WERI-Rb-1 (cell line): ENCODE data around the gene RALBP1.

Experiments used
- DNase-seq: peaks from one replicate; pipeline ENCODE4 v3.0.0-alpha.2; 2020
- H3K27ac ChIP-seq: fragments of 250-450 bp; sonication (Bioruptor Pico); 2 replicates; pipeline ENCODE4 v1.5.1; 2020; ENCODE audit warnings: mild to moderate bottlenecking, moderate library complexity
- H3K27me3 ChIP-seq: fragments of 250-450 bp; sonication (Bioruptor Pico); 2 replicates; pipeline ENCODE4 v1.5.1; 2021; ENCODE audit warnings: mild to moderate bottlenecking, low read depth, moderate library complexity; ENCODE audit not compliant: insufficient read depth, severe bottlenecking
- H3K36me3 ChIP-seq: fragments of 250-450 bp; sonication (Bioruptor Pico); 2 replicates; pipeline ENCODE4 v1.5.1; 2020; ENCODE audit warnings: mild to moderate bottlenecking, moderate library complexity
- H3K4me3 ChIP-seq: 2 replicates; pipeline ENCODE4 v1.5.1; 2011; ENCODE audit warnings: low read depth, mild to moderate bottlenecking, control low read depth, low read length
- H3K9me3 ChIP-seq: fragments of 250-450 bp; sonication (Bioruptor Pico); 2 replicates; pipeline ENCODE4 v1.5.1; 2021; ENCODE audit warnings: mild to moderate bottlenecking, moderate library complexity; ENCODE audit not compliant: severe bottlenecking
- TF ChIP-seq, protein P1 (sequence below): IDR thresholded peaks from 2 replicates; pipeline ENCODE4 v1.5.1; 2011; ENCODE audit warnings: low read depth, mild to moderate bottlenecking, control low read depth, inconsistent platforms, low read length

RALBP1 gene

DNA sequence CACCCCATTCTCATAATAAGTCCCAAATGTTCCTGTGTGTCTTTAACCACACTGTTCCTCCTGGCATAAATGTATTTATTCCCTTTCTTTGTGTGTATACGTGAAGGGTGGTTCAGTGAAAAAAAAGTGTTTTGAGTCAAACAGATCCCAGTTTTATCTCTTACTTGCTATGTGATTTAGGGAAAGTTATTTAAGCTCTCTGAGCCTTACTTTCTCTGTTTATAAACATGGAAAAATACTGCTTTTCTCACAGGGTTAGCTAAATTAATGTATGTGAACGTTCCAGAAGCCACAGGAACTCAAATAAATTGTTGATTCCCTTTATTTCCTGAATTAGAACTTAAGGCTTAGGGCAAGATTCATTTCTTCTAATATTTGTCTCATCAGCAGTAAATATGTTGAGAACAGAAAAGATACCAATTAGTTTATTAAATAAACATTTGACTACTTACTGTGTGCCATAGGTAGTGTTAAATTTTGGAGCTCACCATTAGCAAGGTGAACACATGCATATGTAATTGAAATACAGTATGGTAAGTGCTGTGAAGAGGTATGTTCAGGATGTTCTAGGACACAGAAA is 33.2 kb downstream of the RALBP1 start:
- no peak for DNase-seq
- Histone ChIP-seq H3K9me3 (no peaks in the 10 kb centered on the region), H3K27me3 (no peaks in the 10 kb centered on the region), H3K36me3 (peaks cover 4% of the 10 kb centered on the region; the same call in 1 of the 2 replicates), H3K4me3 (no peak overlapping the region), H3K27ac (no peak overlapping the region)
- TF ChIP-seq, protein P1, sequence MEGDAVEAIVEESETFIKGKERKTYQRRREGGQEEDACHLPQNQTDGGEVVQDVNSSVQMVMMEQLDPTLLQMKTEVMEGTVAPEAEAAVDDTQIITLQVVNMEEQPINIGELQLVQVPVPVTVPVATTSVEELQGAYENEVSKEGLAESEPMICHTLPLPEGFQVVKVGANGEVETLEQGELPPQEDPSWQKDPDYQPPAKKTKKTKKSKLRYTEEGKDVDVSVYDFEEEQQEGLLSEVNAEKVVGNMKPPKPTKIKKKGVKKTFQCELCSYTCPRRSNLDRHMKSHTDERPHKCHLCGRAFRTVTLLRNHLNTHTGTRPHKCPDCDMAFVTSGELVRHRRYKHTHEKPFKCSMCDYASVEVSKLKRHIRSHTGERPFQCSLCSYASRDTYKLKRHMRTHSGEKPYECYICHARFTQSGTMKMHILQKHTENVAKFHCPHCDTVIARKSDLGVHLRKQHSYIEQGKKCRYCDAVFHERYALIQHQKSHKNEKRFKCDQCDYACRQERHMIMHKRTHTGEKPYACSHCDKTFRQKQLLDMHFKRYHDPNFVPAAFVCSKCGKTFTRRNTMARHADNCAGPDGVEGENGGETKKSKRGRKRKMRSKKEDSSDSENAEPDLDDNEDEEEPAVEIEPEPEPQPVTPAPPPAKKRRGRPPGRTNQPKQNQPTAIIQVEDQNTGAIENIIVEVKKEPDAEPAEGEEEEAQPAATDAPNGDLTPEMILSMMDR, result no peak

DNA sequence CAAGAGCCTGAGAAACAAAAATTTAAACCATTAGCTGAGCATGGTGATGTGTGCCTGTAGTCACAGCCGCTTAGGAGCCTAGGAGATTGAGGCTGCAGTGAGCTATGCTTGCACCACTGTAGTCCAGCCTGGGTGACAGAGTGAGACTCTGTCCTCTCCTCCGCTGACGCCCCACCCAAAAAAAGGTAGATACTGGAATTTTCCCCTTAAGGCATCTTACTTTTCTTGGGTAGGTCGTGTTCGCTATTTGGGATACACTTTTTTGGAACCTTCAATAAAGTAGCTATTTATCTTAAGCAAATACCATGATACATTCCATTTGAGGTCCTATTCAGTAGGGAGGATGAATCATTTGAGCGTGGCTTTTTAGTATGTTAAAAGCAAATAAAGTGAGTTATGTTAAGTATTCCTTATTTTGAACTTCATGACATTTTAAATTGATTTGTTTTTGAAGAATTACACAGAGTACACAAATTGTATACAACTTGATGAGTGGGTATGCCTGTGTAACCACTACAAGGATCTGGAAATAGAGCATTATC is 38.7 kb downstream of the RALBP1 start:
- H3K36me3 ChIP-seq, result peaks cover 23% of the 10 kb centered on the region
- DNase-seq, result no peak
- no peak overlapping the region for H3K4me3 ChIP-seq
- TF ChIP-seq, protein P1, result no peak
- H3K27ac ChIP-seq, result no peak overlapping the region
- H3K27me3 ChIP-seq, result no peaks in the 10 kb centered on the region
- no peaks in the 10 kb centered on the region for H3K9me3 ChIP-seq

DNA sequence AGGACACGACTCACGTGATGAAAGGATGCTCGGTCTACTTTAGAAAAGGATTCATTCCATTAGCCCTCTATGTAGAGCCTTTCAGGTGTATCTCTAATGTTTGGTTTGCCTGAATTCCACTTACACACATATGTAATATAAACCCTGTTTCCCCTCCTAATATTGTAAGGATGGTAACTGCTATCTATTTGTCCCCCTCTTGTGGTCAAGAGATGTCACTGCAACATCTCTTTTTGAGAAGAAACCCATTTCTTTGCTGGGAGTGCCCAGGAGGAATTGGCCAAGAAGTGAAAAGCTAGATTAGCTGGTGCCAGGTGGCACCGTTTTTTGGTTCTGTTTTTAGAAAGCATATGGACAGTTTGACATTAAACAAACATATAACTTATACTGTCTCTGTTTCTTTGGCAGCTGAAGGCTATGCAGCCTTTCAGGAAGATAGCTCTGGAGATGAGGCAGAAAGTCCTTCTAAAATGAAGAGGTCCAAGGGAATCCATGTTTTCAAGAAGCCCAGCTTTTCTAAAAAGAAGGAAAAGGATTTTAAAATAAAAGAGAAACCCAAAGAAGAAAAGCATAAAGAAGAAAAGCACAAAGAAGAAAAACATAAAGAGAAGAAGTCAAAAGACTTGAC is 41.2 kb downstream of the RALBP1 start:
- Histone ChIP-seq H3K4me3 (no peak overlapping the region), H3K27ac (no peak overlapping the region), H3K9me3 (no peaks in the 10 kb centered on the region), H3K36me3 (peaks cover 23% of the 10 kb centered on the region), H3K27me3 (no peaks in the 10 kb centered on the region)
- DNase-seq, result no peak
- TF ChIP-seq, protein P1, result peak; percentile 64

DNA sequence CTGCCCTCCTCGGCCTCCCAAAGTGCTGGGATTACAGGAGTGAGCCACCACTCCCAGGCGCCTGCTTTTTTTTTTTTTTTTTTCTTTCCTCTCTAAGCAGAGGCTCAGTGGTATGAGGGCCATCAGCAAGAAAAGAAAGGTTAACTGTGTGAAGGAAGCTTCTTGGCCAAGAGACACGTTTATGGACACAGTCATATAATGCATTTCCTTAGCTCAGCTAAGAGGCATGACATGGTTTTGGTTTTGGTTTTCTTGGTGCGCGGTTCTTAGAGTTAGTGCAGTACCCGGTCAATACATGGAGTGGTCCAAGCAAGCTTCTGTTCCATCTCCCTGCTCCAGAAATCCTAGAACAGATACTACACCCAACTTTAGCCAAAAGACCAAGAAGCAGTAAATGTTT is 42.6 kb downstream of the RALBP1 start:
- Histone ChIP-seq H3K27ac (no peak overlapping the region), H3K36me3 (peaks cover 32% of the 10 kb centered on the region), H3K9me3 (no peaks in the 10 kb centered on the region), H3K4me3 (no peak overlapping the region), H3K27me3 (no peaks in the 10 kb centered on the region)
- DNase-seq, result no peak
- TF ChIP-seq, protein P1, result no peak

DNA sequence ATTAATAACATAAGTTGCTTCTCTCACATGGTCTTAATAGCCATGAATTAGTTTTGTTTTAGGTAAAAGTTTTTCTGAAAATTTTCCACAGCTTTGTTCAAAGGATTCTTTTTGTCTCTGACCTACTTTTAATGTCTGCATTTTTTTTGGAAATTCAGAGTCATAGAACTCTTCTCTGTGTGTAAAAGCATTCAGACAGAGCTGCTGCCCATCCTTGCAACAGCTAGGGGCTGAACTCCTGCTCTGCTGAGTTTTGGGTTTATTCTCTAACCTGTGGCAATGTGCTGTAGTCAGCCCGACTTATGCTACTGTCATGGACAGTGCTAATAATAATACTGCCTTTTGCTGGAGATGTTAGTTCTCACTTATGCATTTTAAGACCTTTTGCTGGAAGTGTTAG is 44.1 kb downstream of the RALBP1 start:
- Histone ChIP-seq H3K27ac (no peak overlapping the region), H3K27me3 (no peaks in the 10 kb centered on the region), H3K4me3 (no peak overlapping the region), H3K9me3 (no peaks in the 10 kb centered on the region), H3K36me3 (peaks cover 28% of the 10 kb centered on the region)
- no peak for DNase-seq
- TF ChIP-seq, protein P1, result no peak
